HepG2 (cell line): Measurements from ENCODE around the gene FGFR3. TPM values are rescaled to one million over a fixed set of nuclear protein-coding genes. Genes with fewer than 3 reads are reported as not detected.

Source experiments
- MAFK ChIP-seq, 2 experiments: IDR thresholded peaks in 1 of 2; conservative IDR thresholded peaks in 1 of 2; 2 replicates each; pipeline ENCODE4 v1.6.1; 2011; ENCODE audit warnings: improper control_type of control experiment in 2 of 2, low read length in 2 of 2
- MED8 ChIP-seq: sonication (generic); formaldehyde crosslinking; IDR thresholded peaks from 2 replicates; pipeline ENCODE4 v1.8.1; 2023; ENCODE audit warnings: mild to moderate bottlenecking, missing genetic modification reagents; ENCODE audit not compliant: insufficient replicate concordance
- MIER2 ChIP-seq: IDR thresholded peaks from 2 replicates; pipeline ENCODE4 v1.6.1; 2016; ENCODE audit warnings: missing biosample characterization, missing genetic modification reagents
- MXI1 ChIP-seq: IDR thresholded peaks from 3 replicates; pipeline ENCODE4 v1.6.1; 2012; ENCODE audit warnings: low read depth, low read length, inconsistent platforms, borderline replicate concordance
- NBN ChIP-seq: fragments of 450-650 bp; conservative IDR thresholded peaks from 2 replicates; pipeline ENCODE4 v1.6.1; 2017
- PRPF4 ChIP-seq: fragments of 200-400 bp; formaldehyde crosslinking; IDR thresholded peaks from 2 replicates; pipeline ENCODE4 v1.6.1; 2016; ENCODE audit warnings: low read length, low read depth; ENCODE audit not compliant: poor library complexity, severe bottlenecking
- RARG ChIP-seq: sonication (generic); formaldehyde crosslinking; IDR thresholded peaks from 2 replicates; pipeline ENCODE4 v1.4.0; 2020; ENCODE audit warnings: low read depth, mild to moderate bottlenecking, missing genetic modification reagents
- SP2 ChIP-seq: sonication (generic); formaldehyde crosslinking; IDR thresholded peaks from 2 replicates; pipeline ENCODE4 v1.5.1; 2020; ENCODE audit warnings: mild to moderate bottlenecking, missing genetic modification reagents
- TCF7 ChIP-seq: sonication (generic); IDR thresholded peaks from 2 replicates; pipeline ENCODE4 v1.6.1; 2016; ENCODE audit warnings: antibody characterized with exemption, low read depth
- THAP8 ChIP-seq: sonication (generic); formaldehyde crosslinking; IDR thresholded peaks from 2 replicates; pipeline ENCODE4 v1.5.1; 2020; ENCODE audit warnings: missing genetic modification reagents, mild to moderate bottlenecking, borderline replicate concordance
- TSC22D2 ChIP-seq: sonication (generic); formaldehyde crosslinking; IDR thresholded peaks from 2 replicates; pipeline ENCODE4 v1.5.1; 2020; ENCODE audit warnings: missing genetic modification reagents, mild to moderate bottlenecking, borderline replicate concordance
- ZBTB46 ChIP-seq: sonication (generic); formaldehyde crosslinking; IDR thresholded peaks from 2 replicates; pipeline ENCODE4 v1.4.0; 2020; ENCODE audit warnings: mild to moderate bottlenecking, missing genetic modification reagents, borderline replicate concordance
- ZNF251 ChIP-seq: sonication (generic); formaldehyde crosslinking; IDR thresholded peaks from 2 replicates; pipeline ENCODE4 v1.9.0; 2021; ENCODE audit warnings: mild to moderate bottlenecking, missing genetic modification reagents
- ZNF263 ChIP-seq: sonication (generic); formaldehyde crosslinking; IDR thresholded peaks from 2 replicates; pipeline ENCODE4 v1.4.0; 2020; ENCODE audit warnings: missing genetic modification reagents
- ZNF292 ChIP-seq: sonication (generic); formaldehyde crosslinking; IDR thresholded peaks from 2 replicates; pipeline ENCODE4 v1.8.1; 2022; ENCODE audit warnings: mild to moderate bottlenecking, low read depth, missing genetic modification reagents, borderline replicate concordance
- ZNF329 ChIP-seq: sonication (generic); formaldehyde crosslinking; IDR thresholded peaks from 2 replicates; pipeline ENCODE4 v1.9.0; 2021; ENCODE audit warnings: low read depth, mild to moderate bottlenecking, missing genetic modification reagents
- ZNF644 ChIP-seq: IDR thresholded peaks from 2 replicates; pipeline ENCODE4 v1.6.1; 2016; ENCODE audit warnings: low read depth
- ZNF674 ChIP-seq: sonication (generic); formaldehyde crosslinking; IDR thresholded peaks from 2 replicates; pipeline ENCODE4 v1.5.0; 2020; ENCODE audit warnings: low read depth, mild to moderate bottlenecking, missing genetic modification reagents
- ZNF800 ChIP-seq: sonication (generic); formaldehyde crosslinking; IDR thresholded peaks from 2 replicates; pipeline ENCODE4 v1.4.0; 2020; ENCODE audit warnings: missing genetic modification reagents
- polyA plus RNA-seq, 8 experiments: library from polyadenylated mRNA; depleted of rRNA in 3 of 8; stranded (reverse) in 7 of 8; unstranded in 1 of 8; fragments of >200 nt; fragmentation: Illumina TruSeq in 4 of 8; extraction: Trizol in 4 of 8; gene quantifications; 2 replicates each; pipeline versions ENCODE4 v1.2.1 to v1.2.3, GENCODE V29; 2011 to 2016; ENCODE audit warnings: low read depth in 4 of 8, missing spikeins in 1 of 8, mixed read lengths in 1 of 8; ENCODE audit not compliant: insufficient read depth in 1 of 8
- total RNA-seq, 5 experiments: library from RNA; depleted of rRNA; stranded (reverse); fragments of >200 nt; fragmentation: Illumina TruSeq; extraction: Trizol; gene quantifications; 2 replicates each; pipeline ENCODE4 v1.2.3, GENCODE V29; 2016; ENCODE audit warnings: low read depth in 1 of 5
- TF ChIP-seq, protein P1 (sequence below): sonication (generic); formaldehyde crosslinking; IDR thresholded peaks from 2 replicates; pipeline ENCODE4 v1.4.0; 2020; ENCODE audit warnings: mild to moderate bottlenecking, low read depth, missing genetic modification reagents
- TF ChIP-seq, protein P2 (sequence below): sonication (generic); formaldehyde crosslinking; IDR thresholded peaks from 2 replicates; pipeline ENCODE4 v1.5.1; 2020; ENCODE audit warnings: mild to moderate bottlenecking, moderate library complexity, missing genetic modification reagents

Gene FGFR3
- total and polyA plus RNA-seq, 2 of the 13 experiments (the other 11 are each of a cell fraction or from before 2014, with no cell fraction given) = 103 to 109 TPM

DNA sequence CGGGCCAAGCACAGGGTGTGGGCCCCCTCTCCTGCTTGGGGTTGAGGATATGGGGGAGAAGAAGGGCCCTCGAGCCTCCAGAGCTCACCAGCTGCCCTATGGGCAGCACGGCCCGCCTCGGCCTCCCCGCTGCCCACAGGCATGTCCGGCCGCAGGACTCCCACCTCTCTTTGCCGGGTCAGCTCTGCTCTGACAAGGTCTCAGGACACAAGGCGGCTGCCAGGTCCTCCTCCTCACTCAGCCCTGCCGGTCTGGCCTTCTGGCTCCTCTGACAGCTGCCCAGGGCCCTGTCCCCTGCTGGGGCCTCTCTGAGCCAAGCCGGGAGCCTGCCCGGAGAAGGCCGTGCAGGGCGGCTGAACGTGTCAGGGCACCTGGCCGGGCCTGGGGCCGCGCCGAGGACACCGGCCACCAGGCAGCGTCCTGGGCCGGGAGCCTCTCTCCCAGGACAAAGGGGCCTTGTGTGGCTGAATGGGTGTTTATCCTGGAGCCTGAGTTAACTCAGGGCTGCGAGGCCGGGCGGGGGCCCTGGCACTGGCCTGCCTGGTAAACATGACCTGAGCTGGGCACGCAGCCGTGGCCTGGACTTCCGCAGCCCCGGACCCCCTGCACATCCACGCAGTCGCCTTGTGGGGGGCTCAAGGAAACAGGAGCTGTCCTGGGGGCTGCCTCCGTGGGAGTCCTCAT lies 46.0 kb upstream of the FGFR3 start (continued):
- no peak for TF ChIP-seq ZBTB46 (CRISPR knock-in tag)
- no peak for TF ChIP-seq TSC22D2
- TF ChIP-seq, protein P1, sequence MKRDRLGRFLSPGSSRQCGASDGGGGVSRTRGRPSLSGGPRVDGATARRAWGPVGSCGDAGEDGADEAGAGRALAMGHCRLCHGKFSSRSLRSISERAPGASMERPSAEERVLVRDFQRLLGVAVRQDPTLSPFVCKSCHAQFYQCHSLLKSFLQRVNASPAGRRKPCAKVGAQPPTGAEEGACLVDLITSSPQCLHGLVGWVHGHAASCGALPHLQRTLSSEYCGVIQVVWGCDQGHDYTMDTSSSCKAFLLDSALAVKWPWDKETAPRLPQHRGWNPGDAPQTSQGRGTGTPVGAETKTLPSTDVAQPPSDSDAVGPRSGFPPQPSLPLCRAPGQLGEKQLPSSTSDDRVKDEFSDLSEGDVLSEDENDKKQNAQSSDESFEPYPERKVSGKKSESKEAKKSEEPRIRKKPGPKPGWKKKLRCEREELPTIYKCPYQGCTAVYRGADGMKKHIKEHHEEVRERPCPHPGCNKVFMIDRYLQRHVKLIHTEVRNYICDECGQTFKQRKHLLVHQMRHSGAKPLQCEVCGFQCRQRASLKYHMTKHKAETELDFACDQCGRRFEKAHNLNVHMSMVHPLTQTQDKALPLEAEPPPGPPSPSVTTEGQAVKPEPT (CRISPR knock-in tag) = peak; percentile 67; the same call in 1 of the 2 replicates
- TF ChIP-seq ZNF644 (CRISPR knock-in tag) = no peak
- TF ChIP-seq MXI1 = no peak; the same call in 2 of the 3 replicates
- peak; percentile 51 for TF ChIP-seq MED8 (CRISPR knock-in tag)
- TF ChIP-seq, protein P2, sequence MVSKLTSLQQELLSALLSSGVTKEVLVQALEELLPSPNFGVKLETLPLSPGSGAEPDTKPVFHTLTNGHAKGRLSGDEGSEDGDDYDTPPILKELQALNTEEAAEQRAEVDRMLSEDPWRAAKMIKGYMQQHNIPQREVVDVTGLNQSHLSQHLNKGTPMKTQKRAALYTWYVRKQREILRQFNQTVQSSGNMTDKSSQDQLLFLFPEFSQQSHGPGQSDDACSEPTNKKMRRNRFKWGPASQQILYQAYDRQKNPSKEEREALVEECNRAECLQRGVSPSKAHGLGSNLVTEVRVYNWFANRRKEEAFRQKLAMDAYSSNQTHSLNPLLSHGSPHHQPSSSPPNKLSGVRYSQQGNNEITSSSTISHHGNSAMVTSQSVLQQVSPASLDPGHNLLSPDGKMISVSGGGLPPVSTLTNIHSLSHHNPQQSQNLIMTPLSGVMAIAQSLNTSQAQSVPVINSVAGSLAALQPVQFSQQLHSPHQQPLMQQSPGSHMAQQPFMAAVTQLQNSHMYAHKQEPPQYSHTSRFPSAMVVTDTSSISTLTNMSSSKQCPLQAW (CRISPR knock-in tag) = peak; percentile 50; the same call in 1 of the 2 replicates
- TF ChIP-seq ZNF800 (CRISPR knock-in tag) = peak; percentile 69; the same call in 1 of the 2 replicates
- no peak for TF ChIP-seq MAFK (conservative IDR thresholded peaks at IDR 0.05 in 1 of 2, IDR thresholded peaks at IDR 0.05 in 1 of 2; ENCODE audit: low read length in 2 of 2)
- TF ChIP-seq TCF7 = no peak
- TF ChIP-seq ZNF674 = no peak
- TF ChIP-seq PRPF4 = no peak
- no peak for TF ChIP-seq NBN
- 0 out of 2 replicates have a peak, but pooled peaks have one; percentile 8 for TF ChIP-seq MIER2 (CRISPR knock-in tag)
- TF ChIP-seq RARG (CRISPR knock-in tag) = no peak
- TF ChIP-seq ZNF329 (CRISPR knock-in tag) = 0 out of 2 replicates have a peak, but pooled peaks have one; percentile 53
- no peak for TF ChIP-seq THAP8 (CRISPR knock-in tag)
- TF ChIP-seq ZNF263 = peak; percentile 71
- 0 out of 2 replicates have a peak, but pooled peaks have one; percentile 51 for TF ChIP-seq ZNF251
- no peak for TF ChIP-seq SP2 (CRISPR knock-in tag)
- no peak for TF ChIP-seq ZNF292 (CRISPR knock-in tag)
